Measurements from ENCODE around the gene MAB21L2.

- TF ChIP-seq CTCF (IDR thresholded peaks at IDR 0.05; ENCODE audit: insufficient read depth, low read length, poor library complexity, severe bottlenecking): no peak
- no peak for TF ChIP-seq EZH2phosphoT487 (conservative IDR thresholded peaks at IDR 0.05; ENCODE audit: low read length)
Observed at GRCh38 chr4:150584111-150584915, 2.4 kb downstream of the MAB21L2 start.
